ENCODE data around the gene WBP2. TPM values are rescaled to one million over a fixed set of nuclear protein-coding genes. Genes with fewer than 3 reads are reported as not detected.

The WBP2 gene
- total RNA-seq, 3 donors from 2014 or later: 44.9 to 63.2 (median 62.9) TPM

DNA sequence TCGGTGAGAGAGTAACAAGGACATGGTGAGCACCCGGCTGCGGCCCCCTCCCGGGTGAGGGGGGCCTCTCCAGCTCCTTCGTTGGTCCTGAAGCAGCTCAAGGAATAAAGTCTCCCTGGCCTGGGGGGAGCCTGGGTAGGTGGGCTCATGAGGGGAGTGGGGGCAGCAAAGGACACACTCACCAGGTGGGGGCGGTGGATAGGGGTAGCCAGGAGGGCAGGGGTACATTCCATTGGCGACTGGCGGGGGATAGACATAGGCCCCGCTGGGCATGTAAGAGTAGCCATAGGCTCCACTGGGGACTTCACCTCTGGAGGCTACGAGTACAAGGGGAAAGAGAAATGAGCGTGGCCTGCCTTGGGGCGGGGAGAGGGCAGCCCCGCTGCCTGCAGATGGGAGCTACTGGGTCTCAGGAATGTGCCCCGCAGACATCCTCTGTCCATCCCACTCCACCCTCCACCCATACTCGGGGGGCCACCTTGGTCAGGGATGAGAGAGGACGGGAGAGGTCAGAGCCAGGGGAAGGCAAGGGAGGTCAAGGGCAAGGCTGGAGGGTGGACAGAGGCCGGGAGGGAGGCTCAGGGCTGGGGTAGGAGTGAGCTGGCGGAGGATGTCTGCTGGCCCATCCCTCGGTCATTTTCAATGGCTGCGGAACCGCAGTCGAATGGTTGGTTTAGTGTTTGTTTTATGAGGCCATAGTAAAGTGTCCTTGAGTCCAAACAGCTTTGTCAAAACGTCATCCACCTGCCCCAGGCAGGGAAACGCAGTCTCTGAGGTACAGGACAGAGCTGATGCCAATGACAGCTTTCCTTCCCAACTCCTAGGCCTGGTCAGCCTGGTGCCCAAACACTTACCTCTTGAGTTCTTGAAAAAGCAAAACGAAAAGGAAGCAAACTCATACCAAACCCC lies 7.3 kb downstream of the WBP2 start:
- no peak for DNase-seq (ENCODE audit: low spot score in 2 of 2)
- Histone ChIP-seq H3K4me1 (peaks cover 16 to 60% of the 10 kb centered on the region in 2 donors), H3K36me3 (peaks cover 7% of the 10 kb centered on the region), H3K27me3 (no peaks in the 10 kb centered on the region), H3K9me3 (no peaks in the 10 kb centered on the region), H3K4me3 (no peak overlapping the region), H3K27ac (peak overlapping the region; percentile 94 to 95)
- no peak for TF ChIP-seq POLR2A (IDR thresholded peaks at IDR 0.05)
- TF ChIP-seq, protein P1, sequence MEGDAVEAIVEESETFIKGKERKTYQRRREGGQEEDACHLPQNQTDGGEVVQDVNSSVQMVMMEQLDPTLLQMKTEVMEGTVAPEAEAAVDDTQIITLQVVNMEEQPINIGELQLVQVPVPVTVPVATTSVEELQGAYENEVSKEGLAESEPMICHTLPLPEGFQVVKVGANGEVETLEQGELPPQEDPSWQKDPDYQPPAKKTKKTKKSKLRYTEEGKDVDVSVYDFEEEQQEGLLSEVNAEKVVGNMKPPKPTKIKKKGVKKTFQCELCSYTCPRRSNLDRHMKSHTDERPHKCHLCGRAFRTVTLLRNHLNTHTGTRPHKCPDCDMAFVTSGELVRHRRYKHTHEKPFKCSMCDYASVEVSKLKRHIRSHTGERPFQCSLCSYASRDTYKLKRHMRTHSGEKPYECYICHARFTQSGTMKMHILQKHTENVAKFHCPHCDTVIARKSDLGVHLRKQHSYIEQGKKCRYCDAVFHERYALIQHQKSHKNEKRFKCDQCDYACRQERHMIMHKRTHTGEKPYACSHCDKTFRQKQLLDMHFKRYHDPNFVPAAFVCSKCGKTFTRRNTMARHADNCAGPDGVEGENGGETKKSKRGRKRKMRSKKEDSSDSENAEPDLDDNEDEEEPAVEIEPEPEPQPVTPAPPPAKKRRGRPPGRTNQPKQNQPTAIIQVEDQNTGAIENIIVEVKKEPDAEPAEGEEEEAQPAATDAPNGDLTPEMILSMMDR (IDR thresholded peaks at IDR 0.05): no peak
- no peak for TF ChIP-seq POLR2AphosphoS5 (IDR thresholded peaks at IDR 0.05)
- intact Hi-C loops (cut with DNase I; ENCODE audit: low total_unique reads): loop anchor here (10.0 kb wide), 1 partner anchor 63 kb away; the partner anchor contains the start of gene UNK

GRCh38 chr17:75846692-75847613 lies 8.2 kb downstream of the WBP2 start:
- TF ChIP-seq POLR2AphosphoS5 (IDR thresholded peaks at IDR 0.05): no peak
- intact Hi-C loops (cut with DNase I; ENCODE audit: low total_unique reads): loop anchor here (10.0 kb wide), 1 partner anchor 62 kb away; the partner anchor contains the start of gene UNK
- Histone ChIP-seq H3K4me1 (peaks cover 16 to 60% of the 10 kb centered on the region in 2 donors), H3K27ac (peak overlapping the region; percentile 94 to 95), H3K9me3 (no peaks in the 10 kb centered on the region), H3K4me3 (no peak overlapping the region), H3K27me3 (no peaks in the 10 kb centered on the region), H3K36me3 (peaks cover 7% of the 10 kb centered on the region)
- no peak for DNase-seq (ENCODE audit: low spot score in 2 of 2)

- no peak for DNase-seq (ENCODE audit: low spot score in 2 of 2)
- H3K27ac ChIP-seq: peak overlapping the region; percentile 94 to 95
These were observed 9.0 kb downstream of the WBP2 start for GRCh38 chr17:75845933-75846691.

GRCh38 chr17:75845058-75845711 lies 9.9 kb downstream of the WBP2 start:
- Histone ChIP-seq H3K4me1 (peaks cover 16 to 50% of the 10 kb centered on the region in 2 donors), H3K9me3 (no peaks in the 10 kb centered on the region), H3K27me3 (no peaks in the 10 kb centered on the region), H3K27ac (peak overlapping the region; percentile 94 to 95), H3K4me3 (peak overlapping the region in 2 of 3 donors; percentile 33 to 46), H3K36me3 (peaks cover 7% of the 10 kb centered on the region)
- DNase-seq (ENCODE audit: low spot score in 2 of 2): peak; percentile 92 to 95
- intact Hi-C loops (cut with DNase I; ENCODE audit: low total_unique reads): loop anchor here (10.0 kb wide), 1 partner anchor 60 kb away; the partner anchor contains the start of gene UNK
- TF ChIP-seq POLR2AphosphoS5 (IDR thresholded peaks at IDR 0.05) (peak; percentile 58 to 73 (median 63)), POLR2A (IDR thresholded peaks at IDR 0.05) (no peak)
- TF ChIP-seq, protein P1 (IDR thresholded peaks at IDR 0.05): peak; percentile 97 to 99 (median 97)

More at GRCh38 chr17:75845933-75846691, 9.0 kb downstream of the WBP2 start:
- Histone ChIP-seq H3K4me1 (peaks cover 16 to 53% of the 10 kb centered on the region in 2 donors), H3K36me3 (peaks cover 7% of the 10 kb centered on the region), H3K9me3 (no peaks in the 10 kb centered on the region), H3K27me3 (no peaks in the 10 kb centered on the region), H3K4me3 (no peak overlapping the region)
- intact Hi-C loops (cut with DNase I; ENCODE audit: low total_unique reads): loop anchor here (10.0 kb wide), 1 partner anchor 61 kb away; the partner anchor contains the start of gene UNK
- TF ChIP-seq POLR2AphosphoS5 (IDR thresholded peaks at IDR 0.05) (no peak), POLR2A (IDR thresholded peaks at IDR 0.05) (no peak)
- TF ChIP-seq, protein P1 (IDR thresholded peaks at IDR 0.05): no peak

Measured in breast epithelium (tissue), 4 donors.